Measurements from ENCODE around the gene PNMA8B.

The PNMA8B gene

GRCh38 chr19:46456930-46457329 is 38.7 kb downstream of the PNMA8B start:
- DNase-seq (ENCODE audit: low read depth in 2 of 2) = no peak

DNA sequence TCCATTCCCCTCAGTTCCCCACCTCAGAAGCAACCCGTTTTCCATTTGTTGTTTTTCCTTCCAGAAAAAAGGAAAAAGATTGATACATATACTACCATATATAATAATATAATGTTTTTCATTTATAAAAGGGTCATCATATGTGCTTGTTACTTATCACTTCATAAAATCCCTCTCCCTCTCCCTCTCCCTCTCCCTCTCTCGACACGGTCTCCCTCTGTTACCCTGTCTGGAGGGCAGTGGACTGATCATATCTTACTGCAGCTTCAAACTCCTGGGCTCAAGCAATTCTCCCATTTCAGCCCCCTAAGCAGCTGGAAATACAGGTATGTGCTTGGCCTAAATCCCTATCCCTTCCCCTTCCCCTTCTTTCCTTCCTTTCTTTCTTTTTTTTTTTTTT is 41.4 kb downstream of the PNMA8B start:
- no peak for DNase-seq (ENCODE audit: low read depth in 2 of 2)

DNA sequence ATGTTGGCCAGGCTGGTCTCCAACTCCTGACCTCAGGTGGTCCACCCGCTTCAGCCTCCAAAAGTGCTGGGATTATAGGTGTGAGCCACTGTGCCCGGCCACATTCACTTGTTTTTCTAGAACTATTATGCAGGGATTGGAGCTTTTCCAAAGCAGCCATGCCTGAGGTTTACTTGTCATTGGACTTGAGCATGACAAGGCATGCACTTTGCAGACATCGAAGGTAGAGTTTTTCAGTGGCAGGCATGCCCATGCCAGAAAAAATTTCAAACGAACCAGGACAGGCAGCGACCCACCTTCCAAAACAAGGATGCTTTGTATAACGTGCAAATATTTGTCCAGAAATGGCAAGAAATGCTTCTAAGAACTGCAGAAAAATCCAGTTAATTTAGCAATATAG is 42.0 kb downstream of the PNMA8B start:
- no peak for DNase-seq (ENCODE audit: low read depth in 2 of 2)

DNA sequence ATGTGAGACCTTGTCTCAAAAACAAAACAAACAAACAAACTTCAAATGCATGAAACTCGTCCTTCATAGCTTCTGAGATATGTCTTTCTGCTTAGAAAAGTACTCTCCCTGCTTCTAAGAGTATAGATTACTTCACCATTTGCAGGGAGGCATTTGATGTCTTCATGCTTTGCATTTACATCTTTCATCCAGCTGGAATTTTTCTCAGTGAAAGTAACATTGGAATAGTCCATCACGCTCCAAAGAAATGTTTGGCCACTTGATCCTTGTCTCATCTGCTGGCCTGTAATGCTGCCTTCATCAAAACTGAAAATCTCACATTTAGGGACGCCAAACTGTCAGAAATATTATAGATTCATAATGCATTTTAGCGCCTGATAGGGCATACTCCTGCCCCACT is 43.5 kb downstream of the PNMA8B start:
- no peak for DNase-seq (ENCODE audit: low read depth in 2 of 2)

DNA sequence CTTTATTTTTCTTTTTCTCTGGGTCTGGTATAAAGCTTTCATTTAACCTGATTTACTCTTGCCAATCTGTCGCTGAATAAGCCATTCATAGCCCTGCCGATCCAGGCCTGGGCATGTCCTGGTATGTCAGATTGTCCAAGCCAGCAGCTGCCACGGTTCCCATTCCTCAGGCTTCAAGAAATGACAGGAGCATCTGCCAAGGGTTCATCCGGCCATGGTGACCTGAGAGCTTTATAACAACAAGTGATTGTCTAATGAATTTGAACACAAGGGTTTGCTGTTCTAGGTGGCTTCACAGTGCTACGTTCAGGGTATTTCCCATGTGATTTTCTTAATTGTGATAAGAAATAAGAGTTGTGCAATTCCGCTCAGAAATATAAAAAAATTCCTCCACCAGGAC is 44.3 kb downstream of the PNMA8B start:
- no peak for DNase-seq (ENCODE audit: low read depth in 2 of 2)

GRCh38 chr19:46450737-46451136 is 44.9 kb downstream of the PNMA8B start:
- DNase-seq (ENCODE audit: low read depth in 2 of 2) = no peak

GRCh38 chr19:46449228-46449627 is 46.4 kb downstream of the PNMA8B start:
- no peak for DNase-seq (ENCODE audit: low read depth in 2 of 2)

DNA sequence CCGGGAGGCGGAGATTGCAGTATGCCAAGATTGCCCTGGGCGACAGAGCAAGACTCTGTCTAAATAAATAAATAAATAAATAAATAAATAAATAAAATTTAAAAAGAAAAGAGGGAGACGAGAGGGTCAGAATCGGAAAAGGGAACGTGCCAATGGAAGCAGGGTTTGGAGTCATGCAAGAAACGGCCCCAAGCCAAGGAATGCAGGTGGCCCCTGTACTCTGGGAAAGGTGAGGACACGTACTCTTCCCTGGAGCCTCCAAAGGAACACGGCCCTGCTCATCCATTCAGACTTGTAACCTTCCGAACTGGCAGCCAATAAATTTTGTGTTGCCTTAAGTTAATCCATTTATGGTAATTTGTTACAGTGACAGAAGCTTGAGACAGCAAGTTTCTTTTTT is 47.1 kb downstream of the PNMA8B start:
- DNase-seq (ENCODE audit: low read depth in 2 of 2) = no peak

GRCh38 chr19:46447824-46448223 is 47.8 kb downstream of the PNMA8B start:
- DNase-seq (ENCODE audit: low read depth in 2 of 2) = no peak

- DNase-seq (ENCODE audit: low read depth in 2 of 2) = no peak
These were observed 48.7 kb downstream of the PNMA8B start for GRCh38 chr19:46447006-46447405.

GRCh38 chr19:46446021-46446420 is 49.6 kb downstream of the PNMA8B start:
- no peak for DNase-seq (ENCODE audit: low read depth in 2 of 2)

DNA sequence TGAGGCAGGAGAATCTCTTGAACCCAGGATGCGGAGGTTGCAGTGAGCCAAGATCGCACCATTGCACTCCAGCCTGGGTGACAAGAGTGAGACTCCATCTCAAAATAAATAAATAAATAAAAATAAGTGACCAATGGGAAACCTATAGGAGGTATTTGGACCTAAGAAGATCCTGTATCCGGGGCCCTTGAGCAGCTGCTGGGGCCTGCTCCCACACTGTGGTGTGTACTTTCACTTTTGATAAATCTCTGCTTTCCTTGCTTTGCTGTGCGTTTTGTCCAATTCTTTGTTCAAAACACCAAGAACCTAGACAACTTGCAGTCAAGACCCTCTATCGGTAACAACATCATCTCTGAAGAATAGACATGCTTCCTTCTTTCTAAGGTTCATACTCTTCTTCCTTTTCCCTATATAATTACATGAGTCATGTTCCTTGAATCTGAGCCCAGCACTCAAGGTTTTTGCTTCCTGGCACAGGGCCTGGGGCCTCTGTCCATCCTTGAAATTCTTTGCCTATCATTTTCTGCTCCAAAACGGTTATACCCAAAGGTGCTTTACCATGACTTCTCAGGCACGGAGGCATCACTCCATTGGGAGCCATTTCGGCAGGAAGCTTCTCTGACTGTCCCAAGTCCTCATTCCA is 52.7 kb downstream of the PNMA8B start:
- no peak for DNase-seq (ENCODE audit: low read depth in 2 of 2)

DNA sequence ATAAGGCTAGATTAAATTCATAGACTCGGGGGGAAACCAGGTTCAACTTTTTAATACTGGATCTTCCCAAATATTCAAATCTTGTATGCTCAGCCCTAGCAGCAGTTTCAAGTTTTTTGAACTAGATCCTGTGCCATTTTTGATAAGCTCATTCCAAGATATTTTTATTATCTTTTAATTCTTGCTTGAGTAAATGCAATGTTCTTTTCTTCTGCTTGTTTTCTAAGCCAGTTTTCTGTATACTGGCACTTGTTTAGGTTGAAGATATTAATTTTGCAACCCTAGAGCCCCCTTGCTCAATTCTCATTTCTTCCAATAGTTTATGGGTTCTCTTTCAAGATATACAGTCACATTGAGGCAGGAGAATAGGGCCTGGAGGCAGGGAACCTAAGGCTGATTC is 53.8 kb downstream of the PNMA8B start:
- no peak for DNase-seq (ENCODE audit: low read depth in 2 of 2)
